Measurements from ENCODE around the gene VWCE. TPM values are rescaled to one million over a fixed set of nuclear protein-coding genes. Genes with fewer than 3 reads are reported as not detected.

Gene VWCE
- total RNA-seq, 3 donors from 2014 or later, result 0.17 to 1.9 (median 0.55) TPM

- H3K4me3 ChIP-seq, result no peak overlapping the region
- H3K36me3 ChIP-seq (ENCODE audit: low read depth), result no peaks in the 10 kb centered on the region
- intact Hi-C loops (cut with DNase I, micrococcal nuclease), result no loop called here
- no peak for TF ChIP-seq CTCF (IDR thresholded peaks at IDR 0.05)
- ATAC-seq (no peak), DNase-seq (no peak)
- peaks cover 19% of the 10 kb centered on the region for H3K4me1 ChIP-seq (ENCODE audit: low read depth)
- no peaks in the 10 kb centered on the region for H3K9me3 ChIP-seq
These were observed 2.8 kb downstream of the VWCE start for GRCh38 chr11:61292356-61292755.

DNA sequence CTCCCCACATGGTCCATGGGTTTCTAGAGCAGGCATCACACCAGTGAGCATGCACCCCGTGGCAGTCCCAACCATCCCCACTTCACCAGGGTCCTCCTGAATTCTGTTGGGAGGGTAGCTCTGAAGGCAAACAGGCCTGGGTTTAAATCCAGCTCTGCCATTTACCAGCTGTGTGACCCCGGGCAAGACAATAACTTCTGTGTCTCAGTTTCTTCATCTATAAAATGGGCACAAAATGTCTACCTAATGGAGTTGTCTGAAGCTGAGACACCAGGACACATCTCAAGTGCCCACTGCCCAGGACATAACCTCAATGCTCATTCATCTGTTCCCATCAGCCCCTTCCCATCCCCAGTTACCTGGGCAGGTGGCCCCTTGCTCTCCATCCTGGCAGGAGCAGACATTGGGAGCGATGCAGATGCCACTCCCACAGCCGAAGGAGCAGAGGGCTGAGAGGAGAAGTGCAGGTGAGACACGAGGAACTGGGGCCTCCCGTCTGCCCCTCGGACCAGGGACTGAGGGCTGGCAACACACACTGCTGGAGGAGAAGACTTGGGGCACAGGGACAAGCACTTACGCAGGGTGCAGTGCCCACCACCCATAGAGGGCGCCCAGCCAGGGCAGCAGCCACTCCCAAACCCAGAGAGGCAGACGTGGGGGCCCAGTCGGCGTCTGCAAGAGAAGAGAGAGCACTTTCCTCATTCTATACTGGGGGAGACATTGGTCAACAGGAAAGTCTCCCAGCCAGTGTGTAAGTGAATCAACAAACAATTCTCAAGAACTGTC, 4.0 kb downstream of the VWCE start:
- TF ChIP-seq CTCF (IDR thresholded peaks at IDR 0.05), result no peak
- no peak for ATAC-seq
- no peaks in the 10 kb centered on the region for H3K9me3 ChIP-seq
- no peaks in the 10 kb centered on the region for H3K36me3 ChIP-seq (ENCODE audit: low read depth)
- DNase-seq, result no peak
- H3K4me1 ChIP-seq (ENCODE audit: low read depth), result peaks cover 19% of the 10 kb centered on the region
- intact Hi-C loops (cut with DNase I, micrococcal nuclease), result no loop called here
- H3K4me3 ChIP-seq, result no peak overlapping the region

DNA sequence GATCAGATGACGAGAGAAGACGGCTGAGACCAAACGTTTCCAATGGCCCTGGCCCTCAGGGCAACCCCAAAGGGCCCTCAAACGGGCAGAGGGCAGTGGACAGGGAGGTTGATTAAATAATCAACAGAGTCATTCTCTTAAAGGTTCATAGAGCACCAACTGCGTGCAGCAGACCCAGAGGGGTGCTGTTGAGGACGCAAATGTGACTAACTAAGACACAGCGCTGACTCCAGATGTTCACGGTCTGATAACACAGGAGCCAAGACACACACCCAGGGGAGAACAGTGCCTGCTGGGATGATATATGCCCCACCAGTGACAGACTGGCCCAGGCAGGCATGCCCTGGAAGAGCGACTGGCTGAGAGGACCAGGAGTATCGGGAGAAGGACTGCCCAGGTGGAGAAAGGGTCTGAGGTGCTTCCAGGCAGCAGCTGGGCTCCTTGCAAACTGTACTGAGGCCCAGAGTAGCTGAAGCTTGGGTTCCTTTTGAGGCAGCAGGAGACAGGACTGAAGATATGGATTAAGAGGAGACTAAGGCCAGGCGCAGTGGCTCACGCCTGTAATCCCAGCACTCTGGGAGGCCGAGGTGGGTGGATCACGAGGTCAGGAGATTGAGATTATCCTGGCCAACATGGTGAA, 7.7 kb downstream of the VWCE start:
- Histone ChIP-seq H3K9me3 (no peaks in the 10 kb centered on the region), H3K4me3 (no peak overlapping the region), H3K4me1 (ENCODE audit: low read depth) (no peaks in the 10 kb centered on the region), H3K36me3 (ENCODE audit: low read depth) (no peaks in the 10 kb centered on the region)
- ATAC-seq (no peak), DNase-seq (no peak)
- TF ChIP-seq CTCF (IDR thresholded peaks at IDR 0.05), result no peak
- intact Hi-C loops (cut with DNase I, micrococcal nuclease), result no loop called here

DNA sequence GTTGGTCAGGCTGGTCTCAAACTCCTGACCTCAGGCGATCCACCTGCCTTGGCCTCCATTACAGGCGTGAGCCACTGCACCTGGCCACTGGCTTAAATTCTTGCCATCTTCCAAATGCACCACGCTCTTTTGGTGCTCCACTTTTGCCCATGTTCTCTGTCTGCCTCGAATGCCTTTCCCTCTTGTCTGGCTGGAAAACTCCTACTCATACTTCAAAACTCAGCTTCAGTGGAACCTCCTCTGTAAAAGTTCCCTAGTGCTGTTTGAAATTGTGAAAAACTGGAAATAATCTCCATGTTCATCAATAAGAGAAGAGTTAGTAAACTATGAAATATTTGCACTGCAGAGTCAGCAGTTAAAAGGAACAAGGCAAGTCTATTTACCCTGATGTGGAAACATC, 11.5 kb downstream of the VWCE start:
- DNase-seq, result no peak
- no peaks in the 10 kb centered on the region for H3K36me3 ChIP-seq (ENCODE audit: low read depth)
- H3K9me3 ChIP-seq, result no peaks in the 10 kb centered on the region
- no peaks in the 10 kb centered on the region for H3K4me1 ChIP-seq (ENCODE audit: low read depth)
- no peak for TF ChIP-seq CTCF (IDR thresholded peaks at IDR 0.05)
- H3K4me3 ChIP-seq, result no peak overlapping the region
- no peak for ATAC-seq
- intact Hi-C loops (cut with DNase I, micrococcal nuclease), result no loop called here

- H3K4me3 ChIP-seq, result no peak overlapping the region
- ATAC-seq, result peak; percentile 100
These were observed 13.4 kb downstream of the VWCE start for GRCh38 chr11:61281581-61282250.

More at GRCh38 chr11:61281581-61282250, 13.4 kb downstream of the VWCE start:
- H3K9me3 ChIP-seq, result no peaks in the 10 kb centered on the region
- H3K36me3 ChIP-seq (ENCODE audit: low read depth), result no peaks in the 10 kb centered on the region
- peak; percentile 77 to 90 (median 82) for DNase-seq
- intact Hi-C loops (cut with DNase I, micrococcal nuclease), result no loop called here
- TF ChIP-seq CTCF (IDR thresholded peaks at IDR 0.05), result no peak
- no peaks in the 10 kb centered on the region for H3K4me1 ChIP-seq (ENCODE audit: low read depth)

All from mucosa of descending colon (tissue), 3 donors.